ENCODE data around the gene SLC6A11.

Gene SLC6A11

DNA sequence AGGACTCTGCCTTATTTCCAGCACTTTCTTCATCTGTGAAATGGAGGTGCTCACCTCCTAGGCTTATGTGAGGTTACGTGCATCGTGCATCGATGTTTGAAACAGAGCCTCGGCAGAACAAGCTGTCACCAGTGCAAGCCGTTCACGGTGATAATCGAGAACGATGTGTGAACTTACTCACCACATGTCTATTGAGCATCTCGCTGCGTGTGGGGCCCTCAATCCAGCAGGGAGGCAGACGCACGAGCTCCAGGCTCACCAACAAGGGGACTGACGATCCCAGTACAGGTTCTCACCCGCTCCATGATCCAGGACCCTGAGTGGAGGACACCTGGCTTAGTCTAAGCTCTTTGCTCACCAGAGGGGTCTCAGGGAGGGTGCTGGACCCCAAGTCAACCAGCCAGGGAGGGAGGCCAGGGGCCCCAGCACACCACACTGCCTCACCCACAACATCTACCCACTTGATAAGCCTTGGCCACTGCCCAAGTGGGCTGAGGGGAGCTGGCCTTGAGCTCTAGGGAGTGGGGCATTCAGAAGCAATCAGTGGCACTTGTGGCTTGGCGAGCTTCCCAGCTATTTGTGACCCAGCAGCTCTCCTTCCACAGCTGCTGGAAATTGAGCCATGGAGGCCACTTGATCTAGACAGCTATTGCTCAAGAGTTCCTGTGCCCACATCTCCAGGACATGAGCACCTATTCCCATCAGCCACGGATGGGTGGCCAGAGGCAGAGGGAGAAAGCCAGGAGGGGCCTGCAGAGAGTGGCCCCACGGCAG lies 142.1 kb downstream of the SLC6A11 start:
- Histone ChIP-seq H3K36me3 (replicated peaks) (no peaks in the 10 kb centered on the region), H3K27ac (no peak overlapping the region), H3K4me3 (ENCODE audit: low read depth, low read length) (no peak overlapping the region), H3K27me3 (replicated peaks) (peaks cover 10% of the 10 kb centered on the region)
- DNase-seq, result no peak
- in situ Hi-C loops (cut with HindIII; ENCODE audit: low pct_ligation_motif_present, low sequenced_read_pairs), result no loop called here
- TF ChIP-seq, protein P1, sequence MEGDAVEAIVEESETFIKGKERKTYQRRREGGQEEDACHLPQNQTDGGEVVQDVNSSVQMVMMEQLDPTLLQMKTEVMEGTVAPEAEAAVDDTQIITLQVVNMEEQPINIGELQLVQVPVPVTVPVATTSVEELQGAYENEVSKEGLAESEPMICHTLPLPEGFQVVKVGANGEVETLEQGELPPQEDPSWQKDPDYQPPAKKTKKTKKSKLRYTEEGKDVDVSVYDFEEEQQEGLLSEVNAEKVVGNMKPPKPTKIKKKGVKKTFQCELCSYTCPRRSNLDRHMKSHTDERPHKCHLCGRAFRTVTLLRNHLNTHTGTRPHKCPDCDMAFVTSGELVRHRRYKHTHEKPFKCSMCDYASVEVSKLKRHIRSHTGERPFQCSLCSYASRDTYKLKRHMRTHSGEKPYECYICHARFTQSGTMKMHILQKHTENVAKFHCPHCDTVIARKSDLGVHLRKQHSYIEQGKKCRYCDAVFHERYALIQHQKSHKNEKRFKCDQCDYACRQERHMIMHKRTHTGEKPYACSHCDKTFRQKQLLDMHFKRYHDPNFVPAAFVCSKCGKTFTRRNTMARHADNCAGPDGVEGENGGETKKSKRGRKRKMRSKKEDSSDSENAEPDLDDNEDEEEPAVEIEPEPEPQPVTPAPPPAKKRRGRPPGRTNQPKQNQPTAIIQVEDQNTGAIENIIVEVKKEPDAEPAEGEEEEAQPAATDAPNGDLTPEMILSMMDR (IDR thresholded peaks at IDR 0.05; ENCODE audit: low read depth, low read length, missing control alignments), result no peak

DNA sequence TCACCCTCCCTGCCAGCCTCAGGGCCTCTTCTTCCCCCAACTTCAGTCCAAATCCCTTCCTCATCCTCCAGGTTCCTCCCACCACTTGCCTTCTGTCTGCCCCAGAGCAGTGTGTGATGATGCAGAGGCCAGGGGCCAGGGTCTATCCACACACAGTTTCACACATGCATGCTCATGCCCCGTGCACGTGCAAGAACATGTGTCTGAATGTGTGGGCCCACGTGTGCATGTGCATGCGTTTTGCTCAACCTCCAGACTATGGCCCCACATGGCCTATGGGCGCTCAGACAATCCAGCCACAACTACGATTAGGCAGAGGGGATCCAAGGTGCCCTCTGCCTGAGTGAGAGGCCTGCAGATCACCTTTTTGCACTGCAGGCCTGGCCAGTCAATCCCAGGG lies 144.2 kb downstream of the SLC6A11 start:
- DNase-seq, result no peak
- in situ Hi-C loops (cut with HindIII; ENCODE audit: low pct_ligation_motif_present, low sequenced_read_pairs), result no loop called here
- TF ChIP-seq, protein P1 (IDR thresholded peaks at IDR 0.05; ENCODE audit: low read depth, low read length, missing control alignments), result no peak
- no peak overlapping the region for H3K4me3 ChIP-seq (ENCODE audit: low read depth, low read length)
- H3K27me3 ChIP-seq (replicated peaks), result peaks cover 10% of the 10 kb centered on the region
- H3K27ac ChIP-seq, result no peak overlapping the region
- H3K36me3 ChIP-seq (replicated peaks), result no peaks in the 10 kb centered on the region

DNA sequence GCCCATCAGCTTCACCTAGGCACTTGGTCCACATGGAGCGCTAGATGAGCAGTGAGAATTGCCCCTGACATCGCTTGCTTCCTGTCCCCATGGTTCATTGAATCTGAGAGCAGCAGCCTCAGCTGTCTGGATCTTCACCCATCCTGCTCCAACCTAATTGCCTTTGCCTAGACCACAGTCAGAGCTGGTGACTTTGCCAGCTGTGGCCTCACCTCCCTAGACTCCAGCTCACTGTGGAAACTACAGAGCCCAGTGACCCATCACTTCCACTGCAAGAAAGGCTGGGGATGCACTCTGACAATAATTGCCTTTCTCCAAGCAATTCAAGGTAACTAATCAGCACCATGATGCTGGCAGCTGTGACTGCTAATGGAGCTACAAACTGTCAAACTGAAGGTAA lies 145.9 kb downstream of the SLC6A11 start:
- TF ChIP-seq, protein P1 (IDR thresholded peaks at IDR 0.05; ENCODE audit: low read depth, low read length, missing control alignments), result no peak
- Histone ChIP-seq H3K36me3 (replicated peaks) (no peaks in the 10 kb centered on the region), H3K27me3 (replicated peaks) (peaks cover 10% of the 10 kb centered on the region), H3K27ac (no peak overlapping the region), H3K4me3 (ENCODE audit: low read depth, low read length) (no peak overlapping the region)
- DNase-seq, result no peak
- in situ Hi-C loops (cut with HindIII; ENCODE audit: low pct_ligation_motif_present, low sequenced_read_pairs), result no loop called here

DNA sequence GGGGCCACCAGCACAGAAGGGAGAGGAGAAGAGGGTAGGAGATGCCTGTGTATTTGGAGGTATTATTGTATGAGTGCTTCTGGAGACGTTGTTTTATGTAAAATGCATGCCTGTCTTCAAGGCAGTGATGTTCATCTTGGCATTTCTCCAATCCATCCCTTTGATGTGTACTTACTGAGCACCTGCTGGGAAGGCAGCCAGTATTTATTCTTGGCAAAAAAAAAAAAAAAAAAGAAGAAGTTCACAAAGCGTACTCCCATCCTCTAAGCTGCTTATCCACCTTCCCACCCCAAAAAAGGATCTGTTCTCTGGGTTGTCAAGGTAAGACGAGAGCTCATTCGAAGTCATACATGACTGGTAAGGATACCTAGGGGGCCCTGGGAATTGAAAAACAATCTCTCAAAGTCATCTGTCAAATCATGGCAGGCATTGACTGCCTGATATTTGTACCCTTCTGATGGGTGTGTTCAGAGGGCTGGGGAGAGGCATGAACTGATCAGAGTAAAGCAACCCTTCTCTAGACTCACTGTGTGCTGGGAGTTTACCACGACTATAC lies 146.5 kb downstream of the SLC6A11 start:
- Histone ChIP-seq H3K27me3 (replicated peaks) (peaks cover 6% of the 10 kb centered on the region), H3K36me3 (replicated peaks) (no peaks in the 10 kb centered on the region), H3K27ac (no peak overlapping the region), H3K4me3 (ENCODE audit: low read depth, low read length) (no peak overlapping the region)
- TF ChIP-seq, protein P1 (IDR thresholded peaks at IDR 0.05; ENCODE audit: low read depth, low read length, missing control alignments), result no peak
- in situ Hi-C loops (cut with HindIII; ENCODE audit: low pct_ligation_motif_present, low sequenced_read_pairs), result no loop called here
- no peak for DNase-seq

DNA sequence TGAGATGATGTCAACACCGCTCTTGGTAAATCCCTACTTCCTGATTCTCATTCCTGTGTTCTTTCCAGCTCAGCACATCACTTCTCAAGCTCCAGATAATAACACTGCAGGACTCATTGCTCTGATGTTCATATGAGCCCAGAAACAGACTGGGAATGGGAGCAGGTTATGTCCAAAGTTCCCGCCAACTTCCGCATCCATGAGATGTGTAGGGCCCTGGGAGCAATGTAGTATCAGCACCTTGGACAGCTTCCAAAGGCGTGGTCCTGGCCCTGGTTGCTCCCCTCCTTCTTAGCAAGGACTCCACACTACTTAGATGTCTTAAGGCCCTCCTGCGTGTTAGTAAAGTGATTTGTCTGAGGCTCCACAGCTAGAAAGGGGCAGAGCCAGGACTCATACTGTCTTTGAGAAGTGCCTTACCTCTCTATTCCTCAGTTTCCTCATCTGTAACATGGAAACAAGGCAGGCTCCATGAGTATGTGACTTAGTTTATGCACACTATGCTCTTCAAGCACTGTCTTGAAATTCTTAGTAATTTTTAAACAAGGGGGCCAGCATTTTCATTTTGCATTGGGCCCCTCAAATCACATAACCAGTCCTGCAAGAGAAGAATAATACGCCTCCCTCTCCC lies 148.6 kb downstream of the SLC6A11 start:
- DNase-seq, result peak; percentile 27
- in situ Hi-C loops (cut with HindIII; ENCODE audit: low pct_ligation_motif_present, low sequenced_read_pairs), result no loop called here

More for the DNA sequence above, 148.6 kb downstream of the SLC6A11 start:
- TF ChIP-seq, protein P1 (IDR thresholded peaks at IDR 0.05; ENCODE audit: low read depth, low read length, missing control alignments), result no peak
- no peak overlapping the region for H3K27ac ChIP-seq
- no peaks in the 10 kb centered on the region for H3K36me3 ChIP-seq (replicated peaks)
- H3K4me3 ChIP-seq (ENCODE audit: low read depth, low read length), result no peak overlapping the region
- peaks cover 8% of the 10 kb centered on the region for H3K27me3 ChIP-seq (replicated peaks)
